OCI-M2 (cell line): ENCODE data around the gene MALL.
"Not testable (repeated sequence)": the region's sequence is repeated elsewhere in the genome, so short reads cannot be mapped to it uniquely, and the experiment has no call there.

Experiments used
- DNase-seq: peaks from one replicate; lab custom pipeline; 2025; ENCODE audit not compliant: unreplicated experiment; lab: John Stamatoyannopoulos, UW

The MALL gene

DNA sequence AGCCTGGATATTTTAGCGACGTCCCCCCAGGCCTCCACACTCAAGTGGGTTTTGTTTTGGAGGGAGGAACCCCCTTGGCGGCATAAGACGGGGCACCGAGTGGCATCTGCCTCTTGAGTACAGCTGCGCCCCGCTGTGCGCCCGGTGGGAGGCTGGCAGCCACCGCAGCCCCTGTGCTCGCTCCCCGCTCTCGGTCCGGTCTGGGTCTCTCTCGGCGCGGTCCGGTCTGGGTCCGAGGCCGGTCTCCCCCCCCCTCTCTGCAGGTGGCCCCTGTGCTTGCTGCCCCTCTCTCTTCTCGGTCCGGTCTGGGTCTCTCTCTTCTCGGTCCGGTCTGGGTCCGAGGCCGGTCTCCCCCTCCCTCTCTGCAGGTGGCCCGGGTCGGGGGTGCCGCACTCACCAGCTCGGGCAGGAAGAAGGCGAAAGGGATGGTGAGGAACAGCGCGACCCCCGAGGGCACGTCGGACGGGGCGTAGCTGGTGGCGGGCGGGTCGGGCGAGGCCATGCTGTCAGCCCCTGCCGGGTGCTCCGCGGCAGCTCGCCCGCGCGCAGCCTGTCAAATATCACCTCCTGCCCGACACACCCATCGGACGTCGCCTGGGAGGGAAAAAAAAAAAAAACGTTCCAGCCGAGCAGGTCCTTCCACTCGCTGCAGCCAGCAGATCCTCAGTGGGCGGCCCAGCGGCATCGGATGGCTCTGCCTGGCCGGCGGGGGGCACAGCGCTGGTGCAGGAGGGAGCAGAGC lies at the start of gene MALL:
Gene MALL (minus strand): TSS at position 532 of the 742 bp plus-strand sequence. CDS start 30 bp downstream, at position 502.
- no peak for DNase-seq

DNA sequence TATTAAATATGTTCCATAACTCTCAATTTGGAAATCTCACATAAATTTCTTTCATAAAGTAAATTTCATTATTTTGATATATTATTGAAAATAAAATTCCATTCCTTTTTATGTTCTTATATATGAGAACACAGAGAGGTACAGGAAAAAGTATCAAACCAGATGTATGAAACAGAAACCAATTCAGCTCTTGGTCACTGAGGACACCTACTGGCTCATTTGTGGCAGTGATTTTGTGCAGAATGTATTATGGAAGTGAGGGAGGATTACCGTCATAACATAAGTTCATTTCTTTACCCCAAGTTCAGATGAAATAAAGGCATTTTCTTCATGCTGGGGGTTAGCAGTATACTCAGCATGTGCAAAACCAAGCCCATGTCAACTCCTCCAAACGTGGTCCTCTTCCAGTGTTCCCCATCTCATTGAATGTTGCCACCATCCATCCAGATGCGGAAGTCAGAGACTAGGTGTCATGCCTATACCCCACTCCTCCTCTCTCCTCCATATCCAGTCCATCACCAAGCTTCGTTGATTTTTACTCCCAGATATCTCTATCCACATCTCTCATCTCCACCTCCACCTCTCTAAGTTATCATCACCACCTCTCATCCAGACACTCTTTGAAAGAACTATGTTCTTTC lies 41.7 kb upstream of the MALL start:
- DNase-seq, result no peak

DNA sequence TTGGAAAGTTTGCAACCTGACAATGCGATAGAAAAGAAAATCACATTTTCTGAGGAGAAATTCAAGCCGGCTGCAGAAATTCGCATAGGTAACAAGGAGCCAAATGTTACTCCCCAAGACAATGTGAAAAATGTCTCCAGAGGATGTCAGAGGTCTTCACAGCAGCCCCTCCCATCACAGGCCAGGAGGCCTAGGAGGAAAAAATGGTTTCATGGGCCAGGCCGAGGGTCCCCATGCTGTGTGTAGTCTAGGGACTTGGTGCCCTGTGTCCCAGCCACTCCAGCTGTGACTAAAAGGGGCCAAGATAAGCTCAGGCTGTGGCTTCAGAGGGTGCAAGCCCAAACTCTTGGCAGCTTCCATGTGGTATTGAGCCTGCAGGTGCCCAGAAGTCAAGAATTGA lies 39.2 kb upstream of the MALL start:
- DNase-seq, result not testable (repeated sequence)

DNA sequence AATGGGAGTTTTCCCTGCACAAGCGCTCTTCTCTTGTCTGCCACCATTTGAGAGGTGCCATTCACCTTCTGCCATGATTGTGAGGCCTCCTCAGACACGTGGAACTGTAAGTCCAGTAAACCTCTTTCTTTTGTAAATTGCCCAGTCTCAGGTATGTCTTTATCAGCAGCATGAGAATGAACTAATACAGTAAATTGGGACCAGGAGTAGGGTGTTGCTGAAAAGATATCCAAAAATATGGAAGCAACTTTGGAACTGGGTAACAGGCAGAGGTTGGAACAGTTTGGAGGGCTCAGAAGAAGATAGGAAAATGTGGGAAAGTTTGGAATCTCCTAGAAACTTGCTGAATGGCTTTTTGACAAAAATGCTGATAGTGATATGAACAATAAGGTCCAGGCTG lies 38.6 kb upstream of the MALL start:
- DNase-seq, result not testable (repeated sequence)

DNA sequence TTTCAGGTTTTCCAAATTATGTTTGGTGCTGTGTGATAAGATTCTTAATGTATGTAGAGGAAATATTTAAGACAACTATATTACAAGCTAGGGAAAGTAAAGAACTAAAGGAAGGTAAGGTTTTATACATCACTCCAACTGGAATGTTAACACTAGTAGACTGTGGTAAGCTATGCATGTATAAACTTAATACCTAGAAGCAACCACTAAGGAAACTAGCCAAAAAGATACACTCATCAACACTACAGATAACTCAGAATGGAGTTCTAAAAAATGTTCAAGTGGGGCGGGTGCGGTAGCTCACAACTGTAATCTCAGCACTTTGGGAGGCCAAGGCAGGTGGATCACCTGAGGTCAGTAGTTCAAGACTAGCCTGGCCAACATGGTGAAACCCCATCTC lies 37.8 kb upstream of the MALL start:
- no peak for DNase-seq

DNA sequence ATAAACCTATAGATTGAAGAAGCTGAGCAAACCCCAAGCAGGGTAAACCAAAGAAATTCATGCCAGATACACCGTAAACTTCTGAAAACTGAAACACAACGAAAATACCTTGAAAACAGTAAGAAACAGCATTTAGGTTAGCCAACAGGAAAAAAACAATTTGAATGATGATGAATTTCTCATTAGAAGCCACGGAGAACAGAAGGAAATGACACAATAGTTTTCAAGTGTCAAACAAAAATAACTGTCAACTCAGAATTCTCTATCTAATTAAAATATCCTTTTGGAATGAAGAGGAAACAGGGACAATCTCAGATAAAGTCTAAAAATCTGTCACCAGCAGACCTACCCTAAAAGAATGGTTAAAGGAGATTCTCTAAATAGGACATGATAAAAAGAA lies 37.3 kb upstream of the MALL start:
- no peak for DNase-seq

DNA sequence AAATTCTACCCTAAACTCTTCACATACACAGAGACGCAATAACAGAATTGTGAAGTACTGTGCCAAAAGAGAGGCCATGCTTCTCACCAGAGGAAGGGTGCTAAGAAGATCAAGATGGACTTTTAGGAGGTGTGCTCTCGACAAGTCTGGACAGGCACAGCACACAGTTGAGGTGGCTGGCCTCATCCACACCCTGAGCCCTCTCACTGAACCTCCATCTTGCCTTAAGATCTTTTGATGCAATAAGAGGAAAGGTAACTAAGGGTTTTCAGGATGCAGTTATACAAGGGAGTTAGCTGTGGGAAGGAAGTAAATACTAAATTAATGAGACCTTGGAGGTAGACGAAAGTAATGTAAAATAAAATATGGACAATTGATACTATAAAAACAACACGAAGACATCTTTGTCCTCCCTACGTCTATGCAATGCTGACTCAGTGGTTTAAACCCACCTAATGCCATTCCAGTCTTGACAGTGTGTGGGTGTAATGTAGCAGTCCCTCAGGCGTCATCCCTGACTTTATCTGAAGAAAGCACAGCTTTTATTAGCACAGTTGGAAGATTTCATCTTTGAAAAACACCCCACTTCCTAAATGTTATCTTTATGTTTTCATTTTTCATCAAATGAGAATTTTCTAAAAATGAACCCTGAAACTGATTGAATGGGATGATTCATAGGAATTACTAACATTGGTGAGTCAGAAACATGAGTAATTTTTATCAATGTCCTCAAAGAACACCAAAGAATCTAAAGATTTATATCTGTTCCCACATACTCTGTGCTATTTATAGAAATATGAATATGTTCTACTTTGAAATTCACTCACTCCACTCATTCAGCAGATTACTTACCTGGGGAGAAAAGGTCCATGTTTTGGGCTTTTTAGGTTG lies 34.0 kb upstream of the MALL start:
- DNase-seq, result no peak

DNA sequence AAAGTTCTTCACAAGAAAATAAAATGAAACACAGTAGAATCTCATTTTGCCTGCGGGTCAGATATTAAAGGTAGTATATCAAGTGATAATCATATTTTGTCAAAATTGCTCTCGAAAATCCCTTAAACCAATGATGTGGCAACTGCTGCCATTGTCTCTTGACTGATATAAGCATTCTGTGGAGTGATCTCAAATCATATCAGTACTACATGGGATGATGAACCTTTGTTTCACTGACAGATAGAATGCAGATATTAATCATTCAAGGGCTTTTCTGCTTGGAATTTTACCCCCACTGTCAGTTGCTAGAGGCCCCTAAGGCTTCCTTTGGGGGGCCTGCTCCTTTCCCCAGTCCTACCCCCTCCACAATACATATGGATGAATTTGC lies 31.3 kb upstream of the MALL start:
- no peak for DNase-seq

DNA sequence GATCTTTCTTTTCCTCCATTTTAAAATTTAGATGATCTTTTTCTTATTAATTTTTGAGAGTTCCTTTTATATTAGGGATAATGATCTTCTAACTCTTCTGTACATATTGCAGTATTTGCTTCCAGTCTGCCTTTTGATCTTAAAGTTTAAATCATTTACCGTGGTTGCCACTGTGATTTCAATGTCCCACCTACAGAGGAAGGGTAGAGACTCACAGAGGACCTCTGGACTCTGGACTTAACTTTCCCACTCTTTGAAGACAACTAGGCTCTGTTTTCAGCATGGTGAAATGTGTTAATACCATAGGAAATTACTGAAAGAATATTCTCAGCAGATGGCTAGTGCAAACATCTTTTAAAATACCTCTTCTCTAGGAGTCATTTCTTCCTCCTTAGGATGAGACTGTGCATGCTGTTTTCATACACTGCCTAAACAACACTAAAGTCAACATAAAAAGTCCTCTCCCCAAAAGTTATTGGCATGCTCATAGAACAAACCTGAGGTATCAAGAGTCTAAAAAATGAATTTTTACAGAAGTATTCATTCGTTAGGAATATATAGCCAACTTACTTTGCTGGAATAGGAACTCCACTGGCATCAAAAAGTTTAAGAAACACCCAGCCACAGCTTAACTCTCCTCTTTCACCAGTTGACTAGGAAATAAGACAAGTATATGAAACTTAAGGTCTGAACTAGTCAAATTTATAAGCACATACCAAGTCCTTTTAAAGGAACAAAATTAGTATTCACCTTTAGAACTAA lies 30.7 kb upstream of the MALL start:
- no peak for DNase-seq

DNA sequence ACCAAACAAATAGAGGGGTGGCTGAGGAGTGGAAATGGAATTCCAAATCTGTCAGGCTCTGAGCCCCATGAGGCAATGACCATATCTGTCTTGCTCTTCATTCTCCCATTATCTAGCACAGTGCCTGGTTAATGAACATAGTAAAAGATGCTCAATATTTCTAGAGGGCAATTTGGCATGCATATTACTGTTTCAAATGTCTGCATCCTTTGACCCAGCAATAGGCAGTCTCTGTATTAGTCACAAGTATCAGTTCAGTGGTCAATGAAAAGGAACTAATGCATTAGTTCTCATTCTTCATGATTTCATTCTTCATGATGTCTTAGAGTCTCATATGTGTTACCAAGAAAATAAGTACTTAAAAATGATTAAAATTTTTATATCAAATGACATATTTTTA lies 28.4 kb upstream of the MALL start:
- no peak for DNase-seq

DNA sequence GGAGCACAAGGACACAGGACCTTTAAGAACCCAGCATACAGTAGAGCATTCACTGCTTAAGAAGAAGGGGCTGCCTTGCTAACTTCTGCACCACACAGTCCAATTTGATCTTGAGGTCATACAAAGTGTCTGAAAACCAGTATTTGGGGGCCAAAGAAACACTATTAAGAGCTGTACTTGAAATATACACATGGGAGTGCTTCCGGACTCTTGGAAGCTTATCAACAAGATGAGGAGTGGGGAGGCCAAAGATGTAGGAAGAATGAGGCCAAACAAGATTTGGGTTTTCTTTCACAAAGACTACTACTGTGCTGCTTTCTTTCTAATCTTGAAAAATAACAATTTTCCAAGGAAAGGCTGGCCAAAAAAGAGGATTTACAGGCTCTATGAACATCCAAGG lies 24.8 kb upstream of the MALL start:
- no peak for DNase-seq

DNA sequence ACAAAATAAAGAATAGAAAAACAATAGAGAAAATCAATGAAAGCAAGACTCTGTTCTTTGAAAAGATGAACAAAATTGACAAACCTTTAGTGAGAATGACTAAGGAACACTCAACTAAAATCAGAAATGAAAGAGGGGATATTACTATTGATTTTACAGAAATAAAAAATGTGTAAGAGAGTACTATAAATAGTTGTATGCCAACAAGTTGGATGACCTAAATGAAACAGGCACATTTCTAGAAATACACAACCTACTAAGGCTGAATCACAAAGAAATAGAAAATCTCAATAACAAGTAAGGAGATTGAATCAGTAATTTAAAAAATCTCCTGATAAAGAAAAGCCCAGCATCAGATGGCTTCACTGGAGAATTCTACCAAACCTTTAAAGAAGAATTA lies 18.4 kb upstream of the MALL start:
- DNase-seq, result no peak

DNA sequence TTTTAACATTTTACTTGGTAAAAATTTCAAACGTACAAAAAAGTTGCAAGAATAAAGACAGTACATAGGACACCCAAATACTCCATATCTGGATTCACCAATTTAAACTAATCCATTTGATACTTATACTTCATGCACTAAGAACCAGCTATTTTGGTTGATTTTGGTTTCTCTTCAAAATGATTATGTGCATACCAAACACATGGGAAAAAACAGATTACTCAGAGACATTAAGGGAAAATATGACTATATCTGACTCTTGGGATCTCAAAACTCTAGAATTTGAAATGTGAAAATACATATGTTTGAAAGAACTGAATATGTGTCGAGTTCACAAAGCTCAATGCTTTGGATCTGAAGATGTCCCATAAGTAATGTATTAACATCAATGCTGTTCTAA lies 15.5 kb upstream of the MALL start:
- DNase-seq, result no peak

DNA sequence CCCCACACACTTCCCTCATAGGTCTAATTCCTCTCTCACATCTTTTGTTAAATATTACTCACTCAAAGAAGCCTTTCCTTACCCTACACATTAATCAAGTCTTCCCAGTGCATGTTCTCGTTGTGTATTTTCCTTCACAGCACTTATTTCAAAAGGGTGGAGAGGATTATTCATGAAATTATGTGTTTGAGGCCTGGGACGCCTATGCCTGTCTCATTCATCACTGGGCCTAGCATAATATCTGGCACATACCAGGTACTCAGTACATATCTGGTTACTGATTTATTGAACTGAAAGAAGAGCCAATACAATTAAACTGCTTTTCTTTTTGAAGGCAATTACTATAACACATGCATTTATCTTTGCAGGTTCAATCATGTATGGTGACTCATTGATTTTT lies 15.1 kb upstream of the MALL start:
- DNase-seq, result no peak

DNA sequence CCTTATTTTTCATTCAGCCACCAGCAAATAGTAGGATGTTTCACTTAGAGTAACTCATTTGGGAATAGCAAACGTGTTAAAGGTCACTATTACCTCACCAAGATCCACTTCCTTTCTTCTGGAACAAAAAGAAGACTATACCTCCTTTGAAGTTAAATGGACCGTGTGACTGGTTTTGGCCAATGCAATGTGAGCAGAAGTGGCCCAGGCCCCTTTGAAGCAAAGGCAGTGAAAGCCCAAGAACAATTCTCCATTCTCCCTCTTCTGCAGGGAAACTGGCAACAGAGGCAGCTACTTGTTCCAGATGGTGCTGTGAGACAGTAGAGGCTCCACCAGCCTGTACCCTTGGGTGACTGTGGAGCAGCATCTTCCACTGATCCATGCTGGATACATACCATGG lies 11.3 kb upstream of the MALL start:
- DNase-seq, result no peak

DNA sequence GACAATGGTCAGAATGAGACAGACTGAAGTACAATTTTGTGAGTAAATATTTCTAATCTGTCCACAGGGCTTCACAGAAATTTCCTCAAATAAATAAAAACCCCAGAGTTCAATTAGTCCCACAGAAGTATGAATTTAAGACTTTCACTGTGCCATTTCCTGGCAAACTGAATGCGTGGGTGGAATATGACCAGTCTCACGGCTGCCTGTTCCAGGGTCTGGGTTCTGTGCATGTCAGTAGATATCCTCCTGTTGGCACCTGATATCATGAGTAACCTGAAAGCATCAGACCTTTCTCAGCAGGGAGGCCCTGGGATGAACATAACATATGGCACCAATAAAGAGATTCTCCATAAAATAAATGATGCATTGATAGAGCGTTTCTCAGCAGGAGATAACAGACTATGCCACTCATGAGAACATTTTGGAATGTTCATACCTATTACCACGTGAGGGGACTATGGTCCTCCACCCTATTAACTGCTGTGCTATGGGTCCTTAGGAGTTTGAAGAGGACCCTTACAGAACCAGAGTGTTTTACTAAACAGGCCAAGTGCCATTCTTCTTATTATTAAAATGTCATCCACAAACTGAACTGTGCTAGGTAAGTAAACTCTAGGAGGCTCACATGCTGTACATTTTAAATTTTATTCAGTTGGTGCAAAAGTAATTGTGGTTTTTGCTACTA lies 10.6 kb upstream of the MALL start:
- DNase-seq, result no peak

DNA sequence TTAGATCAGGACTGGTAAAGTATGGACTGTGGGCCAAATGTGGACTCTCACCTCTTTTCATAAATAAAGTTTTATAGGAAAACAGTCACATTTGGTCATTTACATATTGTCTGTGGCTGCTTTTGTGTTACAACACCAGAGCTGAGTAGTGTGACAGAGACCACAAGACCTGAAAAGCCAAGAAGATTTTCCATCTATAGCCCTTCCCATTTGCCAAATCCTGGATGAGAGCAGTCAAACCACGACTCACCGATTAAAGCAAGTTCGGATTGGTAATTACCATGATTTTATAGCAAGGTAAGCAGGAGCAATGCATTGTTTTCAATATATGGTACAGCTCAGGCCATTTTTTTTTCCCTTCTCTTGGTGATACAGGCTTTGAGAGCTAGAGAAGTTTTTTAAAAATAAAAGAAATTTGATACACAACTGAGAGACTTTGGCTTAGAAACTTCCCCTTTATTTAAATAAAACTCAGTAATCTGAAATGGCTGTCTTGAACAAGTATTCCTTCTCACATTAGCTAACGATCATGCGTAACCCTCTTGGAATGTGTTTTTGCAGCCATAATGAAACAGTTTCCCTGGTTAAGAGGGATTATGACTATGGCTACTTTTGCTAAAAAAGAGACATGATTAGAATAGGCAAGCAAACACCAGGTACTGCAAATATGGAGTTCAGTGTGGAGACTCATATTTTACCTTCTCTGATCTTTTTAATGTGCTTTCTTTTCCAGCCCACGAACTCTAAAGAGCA lies 9.5 kb upstream of the MALL start:
- DNase-seq, result no peak

DNA sequence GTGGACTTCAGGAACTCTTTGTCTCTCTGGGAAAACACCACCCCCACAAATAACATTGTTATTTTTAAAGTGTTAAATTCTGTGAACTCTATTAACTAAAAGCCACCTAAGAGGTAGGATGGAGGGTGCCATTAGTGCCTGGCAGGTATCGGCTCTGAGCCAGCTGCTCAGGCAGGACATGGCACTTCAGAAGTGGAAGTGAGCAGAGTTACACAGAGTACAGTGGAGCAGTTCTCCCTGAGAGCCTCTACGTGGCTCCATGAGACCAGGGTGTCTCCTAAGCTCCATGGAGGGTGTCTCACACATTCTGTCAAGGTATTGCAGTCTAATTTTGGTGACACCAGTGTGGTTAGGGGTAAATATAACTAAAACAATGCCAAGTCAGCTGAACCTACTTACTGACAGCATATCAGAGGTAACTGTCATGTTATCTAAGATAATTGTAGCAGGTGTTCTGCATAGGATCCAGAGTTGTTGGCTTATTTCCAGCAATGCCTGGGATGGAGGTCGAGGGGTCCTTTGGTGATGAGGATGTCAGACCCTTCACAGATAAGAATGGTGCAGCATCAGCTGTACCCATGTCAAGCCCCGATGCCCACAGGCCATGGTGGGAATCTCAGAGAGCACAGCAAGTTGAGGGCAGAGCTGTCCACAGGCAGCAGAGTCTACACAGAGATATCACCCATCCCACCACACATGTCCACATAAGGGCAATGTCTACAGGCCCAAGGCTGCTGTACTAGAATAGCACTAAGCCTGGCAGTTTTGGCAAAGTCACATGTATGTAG lies 8.6 kb upstream of the MALL start:
- no peak for DNase-seq

DNA sequence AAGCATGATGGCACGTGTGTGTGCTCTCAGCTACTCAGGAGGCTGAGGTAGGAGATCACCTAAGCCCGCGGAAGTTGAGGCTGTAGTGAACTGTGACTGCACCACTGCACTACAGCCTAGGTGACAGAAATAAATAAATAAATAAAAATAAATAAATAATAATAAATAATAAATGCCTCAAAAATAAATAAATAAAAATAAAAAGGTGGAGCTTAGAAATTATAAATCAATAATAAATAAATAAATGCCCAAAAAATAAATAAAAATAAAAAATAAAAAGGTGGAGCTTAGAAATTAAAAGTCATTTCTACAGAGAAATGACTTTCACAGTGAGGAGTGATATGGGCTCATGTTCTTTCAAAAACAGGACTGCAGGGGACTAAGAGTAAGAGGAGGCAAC lies 6.0 kb upstream of the MALL start:
- no peak for DNase-seq
